ENCODE results near the gene SAV1.
"Not testable (repeated sequence)": the region's sequence is repeated elsewhere in the genome, so short reads cannot be mapped to it uniquely, and the experiment has no call there.

Gene SAV1

GRCh38 chr14:50659327-50659974, 8.7 kb downstream of the SAV1 start:
- H3K4me1 ChIP-seq (ENCODE audit: control insufficient read depth, insufficient read depth, low read length): peaks cover 15% of the 10 kb centered on the region
- H3K36me3 ChIP-seq (ENCODE audit: control insufficient read depth, insufficient read depth, low read length): no peaks in the 10 kb centered on the region
- no peaks in the 10 kb centered on the region for H3K9me3 ChIP-seq (ENCODE audit: control insufficient read depth, insufficient read depth, low read length)
- no peaks in the 10 kb centered on the region for H3K27me3 ChIP-seq (ENCODE audit: control insufficient read depth, insufficient read depth, low read length)
- no peak overlapping the region for H3K4me3 ChIP-seq (ENCODE audit: low read depth, low read length)
- no peak overlapping the region for H3K9ac ChIP-seq (ENCODE audit: low read depth, low read length)

DNA sequence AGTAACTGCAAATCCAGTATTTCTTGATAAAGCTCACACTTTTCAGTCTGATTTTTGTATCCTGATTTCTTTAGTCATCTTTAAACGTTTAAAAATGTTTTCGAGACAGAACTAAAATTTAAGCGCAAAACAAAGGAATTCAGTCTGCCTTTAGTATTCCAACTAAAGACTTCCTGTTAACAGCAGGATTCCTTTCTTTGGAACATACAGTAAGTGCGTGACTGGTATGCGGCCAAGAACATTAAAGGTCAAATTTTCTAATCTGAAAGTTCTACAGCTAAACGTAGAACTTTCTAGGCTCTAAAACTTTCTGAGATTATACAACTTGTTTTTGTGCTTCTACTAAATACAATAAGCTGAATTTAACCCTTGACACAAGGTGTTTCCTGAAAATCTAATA, 9.9 kb downstream of the SAV1 start:
- H3K9me3 ChIP-seq (ENCODE audit: control insufficient read depth, insufficient read depth, low read length): no peaks in the 10 kb centered on the region
- no peak overlapping the region for H3K4me3 ChIP-seq (ENCODE audit: low read depth, low read length)
- no peaks in the 10 kb centered on the region for H3K36me3 ChIP-seq (ENCODE audit: control insufficient read depth, insufficient read depth, low read length)
- H3K4me1 ChIP-seq (ENCODE audit: control insufficient read depth, insufficient read depth, low read length): peaks cover 15% of the 10 kb centered on the region
- no peaks in the 10 kb centered on the region for H3K27me3 ChIP-seq (ENCODE audit: control insufficient read depth, insufficient read depth, low read length)
- H3K9ac ChIP-seq (ENCODE audit: low read depth, low read length): no peak overlapping the region

GRCh38 chr14:50657753-50658152, 10.4 kb downstream of the SAV1 start:
- Histone ChIP-seq H3K9me3 (ENCODE audit: control insufficient read depth, insufficient read depth, low read length) (no peaks in the 10 kb centered on the region), H3K9ac (ENCODE audit: low read depth, low read length) (no peak overlapping the region), H3K36me3 (ENCODE audit: control insufficient read depth, insufficient read depth, low read length) (no peaks in the 10 kb centered on the region), H3K4me1 (ENCODE audit: control insufficient read depth, insufficient read depth, low read length) (peaks cover 15% of the 10 kb centered on the region), H3K27me3 (ENCODE audit: control insufficient read depth, insufficient read depth, low read length) (no peaks in the 10 kb centered on the region), H3K4me3 (ENCODE audit: low read depth, low read length) (no peak overlapping the region)

DNA sequence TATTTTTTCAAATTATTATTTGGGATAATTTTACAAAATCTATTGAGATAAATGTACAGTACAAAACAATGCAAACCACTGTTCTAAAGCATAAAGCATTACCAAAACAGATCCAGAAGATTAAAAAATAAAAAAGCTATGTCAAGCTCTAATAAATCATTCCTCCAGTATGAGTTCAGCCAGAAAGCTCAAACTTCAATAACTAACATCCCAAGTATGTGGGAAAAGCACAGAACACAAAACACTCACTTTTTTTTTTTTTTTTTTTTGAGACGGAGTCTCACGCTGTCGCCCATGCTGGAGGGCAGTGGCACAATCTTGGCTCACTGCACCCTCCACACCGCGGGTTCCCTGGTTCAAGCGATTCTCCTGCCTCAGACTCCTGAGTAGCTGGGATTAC, 11.3 kb downstream of the SAV1 start:
- H3K4me1 ChIP-seq (ENCODE audit: control insufficient read depth, insufficient read depth, low read length): peaks cover 15% of the 10 kb centered on the region
- H3K9ac ChIP-seq (ENCODE audit: low read depth, low read length): no peak overlapping the region
- no peaks in the 10 kb centered on the region for H3K9me3 ChIP-seq (ENCODE audit: control insufficient read depth, insufficient read depth, low read length)
- H3K36me3 ChIP-seq (ENCODE audit: control insufficient read depth, insufficient read depth, low read length): no peaks in the 10 kb centered on the region
- no peak overlapping the region for H3K4me3 ChIP-seq (ENCODE audit: low read depth, low read length)
- H3K27me3 ChIP-seq (ENCODE audit: control insufficient read depth, insufficient read depth, low read length): no peaks in the 10 kb centered on the region

DNA sequence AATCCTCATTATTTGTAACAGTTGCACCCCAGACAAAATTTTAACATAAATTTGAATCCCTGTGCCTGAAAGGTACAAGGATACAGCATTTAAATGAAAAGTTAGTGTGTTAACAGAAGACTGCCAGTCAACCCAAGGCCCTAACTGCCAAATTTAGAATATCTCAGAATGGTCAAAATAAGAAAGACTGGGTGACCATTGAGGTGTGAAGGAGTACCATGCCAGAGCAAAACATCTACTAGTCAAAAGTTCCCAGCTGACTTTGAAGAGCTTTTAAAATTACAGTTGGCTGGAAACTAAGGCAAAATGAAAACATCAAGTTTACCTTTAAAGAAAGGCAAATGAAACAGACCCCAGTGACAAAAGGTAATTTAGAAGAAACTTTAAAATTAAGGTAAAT, 18.4 kb downstream of the SAV1 start:
- no peaks in the 10 kb centered on the region for H3K27me3 ChIP-seq (ENCODE audit: control insufficient read depth, insufficient read depth, low read length)
- H3K4me1 ChIP-seq (ENCODE audit: control insufficient read depth, insufficient read depth, low read length): no peaks in the 10 kb centered on the region
- H3K9me3 ChIP-seq (ENCODE audit: control insufficient read depth, insufficient read depth, low read length): no peaks in the 10 kb centered on the region
- no peaks in the 10 kb centered on the region for H3K36me3 ChIP-seq (ENCODE audit: control insufficient read depth, insufficient read depth, low read length)
- no peak overlapping the region for H3K4me3 ChIP-seq (ENCODE audit: low read depth, low read length)
- H3K9ac ChIP-seq (ENCODE audit: low read depth, low read length): no peak overlapping the region

GRCh38 chr14:50647753-50648152, 20.4 kb downstream of the SAV1 start:
- no peaks in the 10 kb centered on the region for H3K36me3 ChIP-seq (ENCODE audit: control insufficient read depth, insufficient read depth, low read length)
- no peak overlapping the region for H3K9ac ChIP-seq (ENCODE audit: low read depth, low read length)
- no peaks in the 10 kb centered on the region for H3K27me3 ChIP-seq (ENCODE audit: control insufficient read depth, insufficient read depth, low read length)
- H3K4me1 ChIP-seq (ENCODE audit: control insufficient read depth, insufficient read depth, low read length): no peaks in the 10 kb centered on the region
- no peaks in the 10 kb centered on the region for H3K9me3 ChIP-seq (ENCODE audit: control insufficient read depth, insufficient read depth, low read length)
- no peak overlapping the region for H3K4me3 ChIP-seq (ENCODE audit: low read depth, low read length)

- no peaks in the 10 kb centered on the region for H3K4me1 ChIP-seq (ENCODE audit: control insufficient read depth, insufficient read depth, low read length)
- H3K36me3 ChIP-seq (ENCODE audit: control insufficient read depth, insufficient read depth, low read length): no peaks in the 10 kb centered on the region
- H3K9ac ChIP-seq (ENCODE audit: low read depth, low read length): no peak overlapping the region
- no peaks in the 10 kb centered on the region for H3K27me3 ChIP-seq (ENCODE audit: control insufficient read depth, insufficient read depth, low read length)
- no peaks in the 10 kb centered on the region for H3K9me3 ChIP-seq (ENCODE audit: control insufficient read depth, insufficient read depth, low read length)
- H3K4me3 ChIP-seq (ENCODE audit: low read depth, low read length): no peak overlapping the region
These were observed 20.8 kb downstream of the SAV1 start for GRCh38 chr14:50647282-50647681.

DNA sequence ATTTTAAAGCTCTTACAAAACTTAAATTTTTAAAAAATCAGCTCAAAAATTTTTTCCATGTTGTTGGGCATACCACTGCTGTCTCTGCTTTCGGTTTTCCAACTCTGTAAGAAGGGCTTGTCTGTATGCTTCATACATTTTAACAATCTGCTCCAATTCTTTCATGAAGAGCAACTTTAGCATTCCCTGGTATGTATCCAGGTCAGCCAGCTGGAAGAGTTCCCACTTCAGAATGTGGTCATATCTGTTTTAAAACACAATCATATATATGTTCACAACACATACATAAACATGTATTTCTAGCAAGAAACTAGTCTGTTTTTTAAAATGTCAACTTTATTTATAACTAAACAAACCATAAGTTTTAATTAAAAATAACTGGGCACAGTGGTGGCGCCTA, 33.0 kb downstream of the SAV1 start:
- H3K9me3 ChIP-seq (ENCODE audit: control insufficient read depth, insufficient read depth, low read length): no peaks in the 10 kb centered on the region
- H3K27me3 ChIP-seq (ENCODE audit: control insufficient read depth, insufficient read depth, low read length): no peaks in the 10 kb centered on the region
- H3K4me1 ChIP-seq (ENCODE audit: control insufficient read depth, insufficient read depth, low read length): no peaks in the 10 kb centered on the region
- no peak overlapping the region for H3K9ac ChIP-seq (ENCODE audit: low read depth, low read length)
- H3K36me3 ChIP-seq (ENCODE audit: control insufficient read depth, insufficient read depth, low read length): no peaks in the 10 kb centered on the region
- no peak overlapping the region for H3K4me3 ChIP-seq (ENCODE audit: low read depth, low read length)

GRCh38 chr14:50633954-50634353, 34.2 kb downstream of the SAV1 start:
- no peak overlapping the region for H3K4me3 ChIP-seq (ENCODE audit: low read depth, low read length)
- no peaks in the 10 kb centered on the region for H3K9me3 ChIP-seq (ENCODE audit: control insufficient read depth, insufficient read depth, low read length)
- no peaks in the 10 kb centered on the region for H3K4me1 ChIP-seq (ENCODE audit: control insufficient read depth, insufficient read depth, low read length)

DNA sequence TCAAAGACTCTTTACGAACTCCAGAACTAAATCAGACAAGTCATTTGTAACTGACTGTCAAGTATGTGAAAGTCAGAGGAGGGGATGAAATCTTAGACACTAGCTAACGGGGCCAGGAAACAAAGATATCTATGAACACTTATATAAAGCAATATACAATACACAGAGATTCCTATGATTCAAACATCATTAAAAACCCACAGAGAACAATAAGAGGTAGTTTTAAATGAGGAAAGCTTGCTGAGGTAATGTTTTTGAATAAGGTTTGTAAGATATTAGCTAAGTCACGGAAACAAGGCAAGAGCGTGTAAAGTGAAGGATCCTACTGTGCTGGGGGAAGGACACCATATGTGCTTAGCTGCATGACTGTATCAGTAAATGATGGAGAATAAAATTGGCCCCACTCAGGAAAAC, 36.7 kb downstream of the SAV1 start:
- Histone ChIP-seq H3K9me3 (ENCODE audit: control insufficient read depth, insufficient read depth, low read length) (no peaks in the 10 kb centered on the region), H3K4me1 (ENCODE audit: control insufficient read depth, insufficient read depth, low read length) (no peaks in the 10 kb centered on the region), H3K27me3 (ENCODE audit: control insufficient read depth, insufficient read depth, low read length) (no peaks in the 10 kb centered on the region), H3K36me3 (ENCODE audit: control insufficient read depth, insufficient read depth, low read length) (no peaks in the 10 kb centered on the region), H3K4me3 (ENCODE audit: low read depth, low read length) (no peak overlapping the region), H3K9ac (ENCODE audit: low read depth, low read length) (no peak overlapping the region)

More at GRCh38 chr14:50633954-50634353, 34.2 kb downstream of the SAV1 start:
- no peak overlapping the region for H3K9ac ChIP-seq (ENCODE audit: low read depth, low read length)
- no peaks in the 10 kb centered on the region for H3K27me3 ChIP-seq (ENCODE audit: control insufficient read depth, insufficient read depth, low read length)
- H3K36me3 ChIP-seq (ENCODE audit: control insufficient read depth, insufficient read depth, low read length): no peaks in the 10 kb centered on the region

- not testable (repeated sequence) for H3K36me3 ChIP-seq (ENCODE audit: control insufficient read depth, insufficient read depth, low read length); H3K9me3 ChIP-seq (ENCODE audit: control insufficient read depth, insufficient read depth, low read length); H3K9ac ChIP-seq (ENCODE audit: low read depth, low read length); H3K27me3 ChIP-seq (ENCODE audit: control insufficient read depth, insufficient read depth, low read length); H3K4me3 ChIP-seq (ENCODE audit: low read depth, low read length); H3K4me1 ChIP-seq (ENCODE audit: control insufficient read depth, insufficient read depth, low read length)
These were observed 43.2 kb downstream of the SAV1 start for GRCh38 chr14:50624947-50625346.

DNA sequence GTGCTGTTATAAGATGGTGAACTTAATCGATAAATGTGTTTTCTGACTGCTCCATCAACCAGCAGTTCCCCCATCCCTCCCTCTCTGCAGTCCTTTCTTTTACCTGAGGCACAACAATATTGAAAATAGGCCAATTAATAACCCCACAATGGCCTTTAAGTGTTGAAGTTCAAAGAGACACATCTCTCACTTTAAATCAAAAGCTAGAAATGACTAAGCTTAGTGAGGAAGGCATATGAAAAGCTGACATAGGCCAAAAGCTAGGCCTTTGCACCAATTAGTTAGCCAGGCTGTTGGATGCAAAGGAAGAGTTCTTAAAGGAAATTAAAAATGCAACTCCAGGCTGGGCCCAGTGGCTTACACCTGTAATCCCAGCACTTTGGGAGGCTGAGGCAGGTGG, 43.7 kb downstream of the SAV1 start:
- Histone ChIP-seq H3K4me1 (ENCODE audit: control insufficient read depth, insufficient read depth, low read length) (no peaks in the 10 kb centered on the region), H3K9ac (ENCODE audit: low read depth, low read length) (no peak overlapping the region), H3K4me3 (ENCODE audit: low read depth, low read length) (no peak overlapping the region), H3K27me3 (ENCODE audit: control insufficient read depth, insufficient read depth, low read length) (no peaks in the 10 kb centered on the region), H3K36me3 (ENCODE audit: control insufficient read depth, insufficient read depth, low read length) (no peaks in the 10 kb centered on the region), H3K9me3 (ENCODE audit: control insufficient read depth, insufficient read depth, low read length) (no peaks in the 10 kb centered on the region)

All from iPS-15b (cell line).